ENCODE results near the gene CLDN14.

Gene CLDN14
- 0 reads per million in 3 donors for total RNA-seq

- Histone ChIP-seq H3K36me3 (ENCODE audit: control insufficient read depth, insufficient read depth, low read length) (no peaks in the 10 kb centered on the region), H3K9me3 (ENCODE audit: control insufficient read depth, low read length) (no peaks in the 10 kb centered on the region), H3K4me1 (ENCODE audit: control insufficient read depth, insufficient read depth, low read length, poor library complexity, severe bottlenecking) (no peaks in the 10 kb centered on the region), H3K27ac (ENCODE audit: insufficient read depth, low read length, poor library complexity, severe bottlenecking) (no peak within 1 kb of the TSS), H3K4me3 (ENCODE audit: insufficient read depth, low read depth, low read length, poor library complexity, severe bottlenecking) (no peak within 1 kb of the TSS), H3K27me3 (replicated peaks; ENCODE audit: control insufficient read depth, insufficient read depth, low read length, poor library complexity, severe bottlenecking) (no peaks in the 10 kb centered on the region)
- DNase-seq, result no peak
Measured at GRCh38 chr21:36479415-36480402, at the start of gene CLDN14. Gene CLDN14 (minus strand): TSS chr21:36480122. CDS start chr21:36461695, 18,427 bp downstream.

GRCh38 chr21:36528716-36529115, 48.8 kb upstream of the CLDN14 start:
- no peak for DNase-seq
- H3K36me3 ChIP-seq (ENCODE audit: control insufficient read depth, insufficient read depth, low read length), result no peaks in the 10 kb centered on the region
- no peak overlapping the region for H3K27ac ChIP-seq (ENCODE audit: insufficient read depth, low read length, poor library complexity, severe bottlenecking)
- H3K9me3 ChIP-seq (ENCODE audit: control insufficient read depth, low read length), result no peaks in the 10 kb centered on the region
- no peaks in the 10 kb centered on the region for H3K4me1 ChIP-seq (ENCODE audit: control insufficient read depth, insufficient read depth, low read length, poor library complexity, severe bottlenecking)
- no peaks in the 10 kb centered on the region for H3K27me3 ChIP-seq (replicated peaks; ENCODE audit: control insufficient read depth, insufficient read depth, low read length, poor library complexity, severe bottlenecking)
- H3K4me3 ChIP-seq (ENCODE audit: insufficient read depth, low read depth, low read length, poor library complexity, severe bottlenecking), result no peak overlapping the region

GRCh38 chr21:36527317-36527716, 47.4 kb upstream of the CLDN14 start:
- no peak overlapping the region for H3K27ac ChIP-seq (ENCODE audit: insufficient read depth, low read length, poor library complexity, severe bottlenecking)
- no peaks in the 10 kb centered on the region for H3K9me3 ChIP-seq (ENCODE audit: control insufficient read depth, low read length)
- H3K4me1 ChIP-seq (ENCODE audit: control insufficient read depth, insufficient read depth, low read length, poor library complexity, severe bottlenecking), result no peaks in the 10 kb centered on the region
- DNase-seq, result no peak
- H3K27me3 ChIP-seq (replicated peaks; ENCODE audit: control insufficient read depth, insufficient read depth, low read length, poor library complexity, severe bottlenecking), result no peaks in the 10 kb centered on the region
- H3K36me3 ChIP-seq (ENCODE audit: control insufficient read depth, insufficient read depth, low read length), result no peaks in the 10 kb centered on the region
- no peak overlapping the region for H3K4me3 ChIP-seq (ENCODE audit: insufficient read depth, low read depth, low read length, poor library complexity, severe bottlenecking)

GRCh38 chr21:36526104-36526503, 46.2 kb upstream of the CLDN14 start:
- no peaks in the 10 kb centered on the region for H3K4me1 ChIP-seq (ENCODE audit: control insufficient read depth, insufficient read depth, low read length, poor library complexity, severe bottlenecking)
- H3K4me3 ChIP-seq (ENCODE audit: insufficient read depth, low read depth, low read length, poor library complexity, severe bottlenecking), result no peak overlapping the region
- no peaks in the 10 kb centered on the region for H3K9me3 ChIP-seq (ENCODE audit: control insufficient read depth, low read length)
- no peaks in the 10 kb centered on the region for H3K27me3 ChIP-seq (replicated peaks; ENCODE audit: control insufficient read depth, insufficient read depth, low read length, poor library complexity, severe bottlenecking)
- no peak overlapping the region for H3K27ac ChIP-seq (ENCODE audit: insufficient read depth, low read length, poor library complexity, severe bottlenecking)
- no peak for DNase-seq
- no peaks in the 10 kb centered on the region for H3K36me3 ChIP-seq (ENCODE audit: control insufficient read depth, insufficient read depth, low read length)

GRCh38 chr21:36524477-36524876, 44.6 kb upstream of the CLDN14 start:
- Histone ChIP-seq H3K27me3 (replicated peaks; ENCODE audit: control insufficient read depth, insufficient read depth, low read length, poor library complexity, severe bottlenecking) (no peaks in the 10 kb centered on the region), H3K36me3 (ENCODE audit: control insufficient read depth, insufficient read depth, low read length) (no peaks in the 10 kb centered on the region), H3K4me1 (ENCODE audit: control insufficient read depth, insufficient read depth, low read length, poor library complexity, severe bottlenecking) (no peaks in the 10 kb centered on the region), H3K4me3 (ENCODE audit: insufficient read depth, low read depth, low read length, poor library complexity, severe bottlenecking) (no peak overlapping the region), H3K27ac (ENCODE audit: insufficient read depth, low read length, poor library complexity, severe bottlenecking) (no peak overlapping the region), H3K9me3 (ENCODE audit: control insufficient read depth, low read length) (no peaks in the 10 kb centered on the region)
- no peak for DNase-seq

- Histone ChIP-seq H3K27ac (ENCODE audit: insufficient read depth, low read length, poor library complexity, severe bottlenecking) (no peak overlapping the region), H3K4me3 (ENCODE audit: insufficient read depth, low read depth, low read length, poor library complexity, severe bottlenecking) (no peak overlapping the region), H3K4me1 (ENCODE audit: control insufficient read depth, insufficient read depth, low read length, poor library complexity, severe bottlenecking) (no peaks in the 10 kb centered on the region), H3K36me3 (ENCODE audit: control insufficient read depth, insufficient read depth, low read length) (no peaks in the 10 kb centered on the region), H3K27me3 (replicated peaks; ENCODE audit: control insufficient read depth, insufficient read depth, low read length, poor library complexity, severe bottlenecking) (no peaks in the 10 kb centered on the region), H3K9me3 (ENCODE audit: control insufficient read depth, low read length) (no peaks in the 10 kb centered on the region)
- DNase-seq, result no peak
Measured at GRCh38 chr21:36522219-36522808, 42.4 kb upstream of the CLDN14 start.

GRCh38 chr21:36518883-36519492, 39.1 kb upstream of the CLDN14 start:
- Histone ChIP-seq H3K4me3 (ENCODE audit: insufficient read depth, low read depth, low read length, poor library complexity, severe bottlenecking) (no peak overlapping the region), H3K27me3 (replicated peaks; ENCODE audit: control insufficient read depth, insufficient read depth, low read length, poor library complexity, severe bottlenecking) (no peaks in the 10 kb centered on the region), H3K27ac (ENCODE audit: insufficient read depth, low read length, poor library complexity, severe bottlenecking) (no peak overlapping the region), H3K4me1 (ENCODE audit: control insufficient read depth, insufficient read depth, low read length, poor library complexity, severe bottlenecking) (no peaks in the 10 kb centered on the region), H3K9me3 (ENCODE audit: control insufficient read depth, low read length) (no peaks in the 10 kb centered on the region), H3K36me3 (ENCODE audit: control insufficient read depth, insufficient read depth, low read length) (no peaks in the 10 kb centered on the region)
- no peak for DNase-seq

GRCh38 chr21:36517366-36518075, 37.6 kb upstream of the CLDN14 start:
- H3K4me3 ChIP-seq (ENCODE audit: insufficient read depth, low read depth, low read length, poor library complexity, severe bottlenecking), result no peak overlapping the region
- no peaks in the 10 kb centered on the region for H3K36me3 ChIP-seq (ENCODE audit: control insufficient read depth, insufficient read depth, low read length)
- no peaks in the 10 kb centered on the region for H3K4me1 ChIP-seq (ENCODE audit: control insufficient read depth, insufficient read depth, low read length, poor library complexity, severe bottlenecking)
- no peaks in the 10 kb centered on the region for H3K27me3 ChIP-seq (replicated peaks; ENCODE audit: control insufficient read depth, insufficient read depth, low read length, poor library complexity, severe bottlenecking)
- no peak for DNase-seq
- no peak overlapping the region for H3K27ac ChIP-seq (ENCODE audit: insufficient read depth, low read length, poor library complexity, severe bottlenecking)
- no peaks in the 10 kb centered on the region for H3K9me3 ChIP-seq (ENCODE audit: control insufficient read depth, low read length)

GRCh38 chr21:36516281-36516680, 36.4 kb upstream of the CLDN14 start:
- H3K4me3 ChIP-seq (ENCODE audit: insufficient read depth, low read depth, low read length, poor library complexity, severe bottlenecking), result no peak overlapping the region
- H3K36me3 ChIP-seq (ENCODE audit: control insufficient read depth, insufficient read depth, low read length), result no peaks in the 10 kb centered on the region
- no peaks in the 10 kb centered on the region for H3K9me3 ChIP-seq (ENCODE audit: control insufficient read depth, low read length)
- no peak overlapping the region for H3K27ac ChIP-seq (ENCODE audit: insufficient read depth, low read length, poor library complexity, severe bottlenecking)
- no peak for DNase-seq
- H3K4me1 ChIP-seq (ENCODE audit: control insufficient read depth, insufficient read depth, low read length, poor library complexity, severe bottlenecking), result no peaks in the 10 kb centered on the region
- H3K27me3 ChIP-seq (replicated peaks; ENCODE audit: control insufficient read depth, insufficient read depth, low read length, poor library complexity, severe bottlenecking), result no peaks in the 10 kb centered on the region
